MM.1S (cell line): ENCODE results near the gene ZNF282.
"Not testable (repeated sequence)": the region's sequence is repeated elsewhere in the genome, so short reads cannot be mapped to it uniquely, and the experiment has no call there.

Source experiments
- DNase-seq: peaks from one replicate; pipeline ENCODE4 v3.0.0-alpha.2; 2015
- H2AFZ ChIP-seq: fragments of 300-600 bp; sonication (generic); 2 replicates; pipeline ENCODE4 v1.6.0; 2016; ENCODE audit warnings: antibody characterized with exemption, low read length
- H3F3A ChIP-seq: fragments of 300-600 bp; sonication (generic); 2 replicates; pipeline ENCODE4 v1.6.1; 2016; ENCODE audit warnings: mild to moderate bottlenecking, antibody characterized with exemption, low read length, moderate library complexity, mixed read lengths; ENCODE audit not compliant: insufficient read depth
- H3K27ac ChIP-seq: fragments of 300-600 bp; sonication (generic); 2 replicates; pipeline ENCODE4 v1.5.1; 2016; ENCODE audit warnings: mild to moderate bottlenecking, low read length
- H3K27me3 ChIP-seq: fragments of 300-600 bp; sonication (generic); replicated peaks from 2 replicates; pipeline ENCODE4 v1.6.0; 2016; ENCODE audit warnings: low read length; ENCODE audit not compliant: insufficient read depth
- H3K36me3 ChIP-seq: fragments of 300-600 bp; sonication (generic); replicated peaks from 2 replicates; pipeline ENCODE4 v1.6.1; 2016; ENCODE audit warnings: mild to moderate bottlenecking, low read length, mixed read lengths; ENCODE audit not compliant: insufficient read depth
- H3K4me1 ChIP-seq: fragments of 300-600 bp; sonication (generic); 2 replicates; pipeline ENCODE4 v1.6.1; 2016; ENCODE audit warnings: low read length, mixed read lengths
- H3K4me2 ChIP-seq: fragments of 300-600 bp; sonication (generic); 2 replicates; pipeline ENCODE4 v1.6.0; 2016; ENCODE audit warnings: low read depth, low read length
- H3K4me3 ChIP-seq: fragments of 300-600 bp; sonication (generic); 2 replicates; pipeline ENCODE4 v1.5.1; 2016; ENCODE audit warnings: low read length, mixed read lengths
- H3K79me2 ChIP-seq: fragments of 300-600 bp; sonication (generic); 2 replicates; pipeline ENCODE4 v1.6.1; 2016; ENCODE audit warnings: mixed run types, low read length, mixed read lengths
- H3K9ac ChIP-seq: fragments of 300-600 bp; sonication (generic); 2 replicates; pipeline ENCODE4 v1.6.1; 2016; ENCODE audit warnings: low read length, mixed read lengths
- H3K9me2 ChIP-seq: fragments of 300-600 bp; sonication (generic); replicated peaks from 2 replicates; pipeline ENCODE4 v1.6.1; 2016; ENCODE audit warnings: mild to moderate bottlenecking, low read length, mixed read lengths; ENCODE audit not compliant: insufficient read depth
- H3K9me3 ChIP-seq: fragments of 300-600 bp; sonication (generic); replicated peaks from 2 replicates; pipeline ENCODE4 v1.6.1; 2016; ENCODE audit warnings: mild to moderate bottlenecking, low read length, mixed read lengths; ENCODE audit not compliant: insufficient read depth
- H4K20me1 ChIP-seq: fragments of 300-600 bp; sonication (generic); 2 replicates; pipeline ENCODE4 v1.6.1; 2016; ENCODE audit warnings: mild to moderate bottlenecking, low read length, moderate library complexity, mixed read lengths; ENCODE audit not compliant: insufficient read depth
- CTCF ChIP-seq: fragments of 300-600 bp; sonication (generic); IDR thresholded peaks from 2 replicates; pipeline ENCODE4 v1.5.1; 2016; ENCODE audit warnings: antibody characterized with exemption, low read length, mixed read lengths
- EZH2 ChIP-seq: fragments of 300-600 bp; sonication (generic); optimal IDR thresholded peaks from 2 replicates; pipeline ENCODE3; 2017; ENCODE audit warnings: low read depth, mild to moderate bottlenecking, antibody characterized with exemption, low read length, mixed read lengths
- EZH2phosphoT487 ChIP-seq: fragments of 300-600 bp; sonication (generic); IDR thresholded peaks from 2 replicates; pipeline ENCODE4 v1.6.1; 2018; ENCODE audit warnings: antibody characterized with exemption, low read length

The ZNF282 gene

DNA sequence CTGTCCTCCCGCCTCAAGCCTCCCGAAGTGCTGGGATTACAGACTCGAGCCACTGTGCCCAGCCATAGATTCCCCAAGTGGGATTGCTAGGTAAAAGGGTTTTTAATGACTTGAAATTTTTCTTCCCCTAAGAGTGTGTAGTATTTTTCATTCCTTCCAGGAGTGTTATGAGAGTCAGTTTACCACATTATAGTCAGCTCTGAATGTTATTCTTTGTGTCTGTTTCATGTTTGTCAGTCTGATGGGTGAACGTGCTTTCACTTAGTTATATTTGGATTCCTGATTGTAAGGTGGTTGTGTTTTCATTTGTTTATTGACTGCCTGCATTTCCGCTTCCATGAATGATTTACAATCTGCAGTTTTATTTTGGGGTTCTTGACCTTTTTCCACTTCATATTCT is 50.4 kb downstream of the ZNF282 start:
- no peaks in the 10 kb centered on the region for H3K27me3 ChIP-seq
- no peak overlapping the region for H3K4me3 ChIP-seq
- H3K4me2 ChIP-seq, result no peak overlapping the region
- no peak for DNase-seq
- H3K79me2 ChIP-seq, result peaks cover 66% of the 10 kb centered on the region
- no peaks in the 10 kb centered on the region for H4K20me1 ChIP-seq
- no peaks in the 10 kb centered on the region for H3F3A ChIP-seq
- H3K4me1 ChIP-seq, result peaks cover 2% of the 10 kb centered on the region
- H3K9me3 ChIP-seq, result no peaks in the 10 kb centered on the region
- H3K27ac ChIP-seq, result no peak overlapping the region
- H3K36me3 ChIP-seq, result no peaks in the 10 kb centered on the region
- H2AFZ ChIP-seq, result no peak overlapping the region
- no peak for TF ChIP-seq EZH2phosphoT487
- TF ChIP-seq CTCF, result no peak
- no peak for TF ChIP-seq EZH2
- no peaks in the 10 kb centered on the region for H3K9me2 ChIP-seq
- no peak overlapping the region for H3K9ac ChIP-seq

GRCh38 chr7:149248777-149249176 is 53.4 kb downstream of the ZNF282 start:
- Histone ChIP-seq H3K36me3 (no peaks in the 10 kb centered on the region; the same call in 1 of the 2 replicates), H3K79me2 (peaks cover 40% of the 10 kb centered on the region), H3K4me2 (no peak overlapping the region), H4K20me1 (no peaks in the 10 kb centered on the region), H3F3A (no peaks in the 10 kb centered on the region), H3K9me2 (no peaks in the 10 kb centered on the region), H3K4me1 (no peaks in the 10 kb centered on the region), H3K4me3 (no peak overlapping the region), H3K27ac (no peak overlapping the region), H2AFZ (no peak overlapping the region), H3K9me3 (no peaks in the 10 kb centered on the region), H3K9ac (no peak overlapping the region), H3K27me3 (no peaks in the 10 kb centered on the region)
- no peak for DNase-seq
- no peak for TF ChIP-seq EZH2
- no peak for TF ChIP-seq CTCF
- no peak for TF ChIP-seq EZH2phosphoT487

GRCh38 chr7:149250151-149250550 is 54.8 kb downstream of the ZNF282 start:
- not testable (repeated sequence) for H3K4me3 ChIP-seq, H3F3A ChIP-seq, H3K27ac ChIP-seq, H2AFZ ChIP-seq, H3K36me3 ChIP-seq, H4K20me1 ChIP-seq, H3K9ac ChIP-seq, H3K9me3 ChIP-seq, DNase-seq, H3K27me3 ChIP-seq, H3K4me1 ChIP-seq, H3K9me2 ChIP-seq, H3K4me2 ChIP-seq
- peaks cover 34% of the 10 kb centered on the region for H3K79me2 ChIP-seq

DNA sequence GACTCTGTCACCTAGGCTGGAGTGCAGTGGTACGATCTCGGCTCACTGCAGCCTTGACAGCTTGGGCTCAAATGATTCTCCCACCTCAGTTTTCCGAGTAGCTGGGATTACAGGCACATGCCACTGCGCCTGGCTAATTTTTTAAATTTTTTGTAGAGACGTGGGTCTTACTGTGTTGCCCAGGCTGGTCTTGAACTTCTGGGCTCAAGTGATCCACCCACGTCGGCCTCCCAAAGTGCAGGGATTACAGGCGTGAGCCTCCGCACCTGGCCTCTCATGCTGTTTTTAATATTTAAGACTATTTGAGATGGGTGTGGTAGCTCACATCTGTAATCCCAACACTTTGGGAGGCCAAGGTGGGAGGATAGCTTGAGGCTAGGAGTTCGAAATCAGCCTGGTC is 56.2 kb downstream of the ZNF282 start:
- H3F3A ChIP-seq, H3K27ac ChIP-seq, H4K20me1 ChIP-seq, H3K4me1 ChIP-seq, H3K27me3 ChIP-seq, H3K4me3 ChIP-seq, H3K9ac ChIP-seq, DNase-seq, H3K4me2 ChIP-seq, H2AFZ ChIP-seq, H3K9me2 ChIP-seq, H3K9me3 ChIP-seq, H3K36me3 ChIP-seq: not testable (repeated sequence)
- H3K79me2 ChIP-seq, result peaks cover 22% of the 10 kb centered on the region
